IMR-90 (cell line): ENCODE results near the gene TMOD2. TPM values are rescaled to one million over a fixed set of nuclear protein-coding genes. Genes with fewer than 3 reads are reported as not detected.

Source experiments
- ATAC-seq: fragments of 200-7000 bp; cut with Tn5 transposase; 2 replicates; pipeline ENCODE4 v1.9.1; 2020; ENCODE audit warnings: low read depth, mild to moderate bottlenecking, moderate library complexity
- BruUV-seq: library from RNA; stranded (reverse); fragments of 400-500 nt; replicated peaks from 2 replicates; lab custom pipeline; 2021; lab: Mats Ljungman, UMichigan
- CTCF ChIA-PET: fragments of 300-600 bp; formaldehyde crosslinking; extraction: SDS; loops from one replicate; lab custom pipeline; 2021; ENCODE audit warnings: antibody characterized with exemption; lab: Yijun Ruan, JAX
- POLR2A ChIA-PET: fragments of 300-600 bp; sonication (Branson Sonifier 250); formaldehyde crosslinking; loops from one replicate; lab custom pipeline; 2022; ENCODE audit warnings: antibody characterized with exemption; ENCODE audit not compliant: unreplicated experiment; lab: Charles Lee
- DNase-seq: peaks from one replicate; pipeline ENCODE4 v3.0.0; 2013
- H2AFZ ChIP-seq: replicated peaks from 2 replicates; pipeline ENCODE3; 2013; ENCODE audit warnings: low read length, mild to moderate bottlenecking; ENCODE audit not compliant: poor library complexity
- H2AK5ac ChIP-seq: 2 replicates; pipeline ENCODE4 v1.6.1; 2013; ENCODE audit warnings: low read depth, low read length, inconsistent platforms
- H2AK9ac ChIP-seq: replicated peaks from 2 replicates; pipeline ENCODE3; 2013; ENCODE audit warnings: mild to moderate bottlenecking, low read depth, low read length, moderate library complexity; ENCODE audit not compliant: poor library complexity
- H2BK120ac ChIP-seq: 2 replicates; pipeline ENCODE4 v1.6.1; 2013; ENCODE audit warnings: low read depth, low read length, inconsistent platforms
- H2BK15ac ChIP-seq: 3 replicates; pipeline ENCODE4 v1.6.1; 2013; ENCODE audit warnings: low read depth, low read length, inconsistent platforms
- H2BK20ac ChIP-seq: 2 replicates; pipeline ENCODE4 v1.6.1; 2013; ENCODE audit warnings: low read depth, mild to moderate bottlenecking, inconsistent platforms, low read length, moderate library complexity
- H2BK5ac ChIP-seq: 2 replicates; pipeline ENCODE4 v1.6.1; 2013; ENCODE audit warnings: mild to moderate bottlenecking, low read depth, low read length, inconsistent platforms; ENCODE audit not compliant: poor library complexity, severe bottlenecking
- H3K14ac ChIP-seq: replicated peaks from 2 replicates; pipeline ENCODE4 v1.6.1; 2013; ENCODE audit warnings: low read depth, low read length, inconsistent platforms
- H3K18ac ChIP-seq: 2 replicates; pipeline ENCODE4 v1.6.1; 2013; ENCODE audit warnings: low read depth, low read length, control low read depth
- H3K23ac ChIP-seq: 2 replicates; pipeline ENCODE4 v1.6.1; 2013; ENCODE audit warnings: low read depth, low read length, inconsistent platforms
- H3K27ac ChIP-seq: 2 replicates; pipeline ENCODE4 v1.5.1; 2013; ENCODE audit warnings: mild to moderate bottlenecking, control low read depth, low read length; ENCODE audit not compliant: insufficient read depth
- H3K27me3 ChIP-seq: 2 replicates; pipeline ENCODE4 v1.6.1; 2013; ENCODE audit warnings: low read length; ENCODE audit not compliant: control insufficient read depth, insufficient read depth
- H3K36me3 ChIP-seq: 2 replicates; pipeline ENCODE4 v1.6.1; 2013; ENCODE audit warnings: low read length, mixed read lengths; ENCODE audit not compliant: control insufficient read depth, insufficient read depth
- H3K4ac ChIP-seq: 2 replicates; pipeline ENCODE4 v1.6.1; 2013; ENCODE audit warnings: low read depth, low read length, inconsistent platforms
- H3K4me1 ChIP-seq: 2 replicates; pipeline ENCODE4 v1.6.1; 2013; ENCODE audit warnings: low read length, mixed read lengths; ENCODE audit not compliant: control insufficient read depth, insufficient read depth
- H3K4me2 ChIP-seq: 2 replicates; pipeline ENCODE4 v1.6.1; 2013; ENCODE audit warnings: low read depth, mild to moderate bottlenecking, control low read depth, low read length, moderate library complexity
- H3K4me3 ChIP-seq: 2 replicates; pipeline ENCODE4 v1.5.1; 2013; ENCODE audit warnings: low read depth, mild to moderate bottlenecking, control low read depth, low read length, moderate library complexity; ENCODE audit not compliant: insufficient read depth
- H3K56ac ChIP-seq: 2 replicates; pipeline ENCODE4 v1.6.1; 2013; ENCODE audit warnings: low read length, inconsistent platforms; ENCODE audit not compliant: insufficient read depth; ENCODE audit errors: extremely low read depth
- H3K79me1 ChIP-seq, 2 experiments: 2 replicates each; pipeline ENCODE4 v1.6.1; 2013; ENCODE audit warnings: low read length in 2 of 2, inconsistent platforms in 1 of 2, low read depth in 1 of 2
- H3K9ac ChIP-seq: 2 replicates; pipeline ENCODE4 v1.6.1; 2013; ENCODE audit warnings: low read depth, low read length, control low read depth
- H3K9me1 ChIP-seq: 2 replicates; pipeline ENCODE4 v1.6.1; 2013; ENCODE audit warnings: low read length, inconsistent platforms; ENCODE audit not compliant: insufficient read depth
- H3K9me3 ChIP-seq: 2 replicates; pipeline ENCODE4 v1.6.1; 2013; ENCODE audit warnings: low read length; ENCODE audit not compliant: control insufficient read depth, insufficient read depth
- H4K20me1 ChIP-seq: 2 replicates; pipeline ENCODE4 v1.6.1; 2013; ENCODE audit warnings: low read length, inconsistent platforms; ENCODE audit not compliant: insufficient read depth
- H4K5ac ChIP-seq: 2 replicates; pipeline ENCODE4 v1.6.1; 2013; ENCODE audit warnings: mild to moderate bottlenecking, low read depth, low read length, control low read depth
- H4K8ac ChIP-seq, 2 experiments: 2 replicates each; pipeline ENCODE4 v1.6.1; 2013; ENCODE audit warnings: low read depth in 2 of 2, low read length in 2 of 2, control low read depth in 1 of 2, inconsistent platforms in 1 of 2
- H4K91ac ChIP-seq: 2 replicates; pipeline ENCODE4 v1.6.1; 2013; ENCODE audit warnings: low read depth, low read length, inconsistent platforms; ENCODE audit not compliant: insufficient read depth
- MAFK ChIP-seq: IDR thresholded peaks from 2 replicates; pipeline ENCODE4 v1.6.1; 2012; ENCODE audit warnings: low read depth, low read length, improper control_type of control experiment
- MAZ ChIP-seq: IDR thresholded peaks from 2 replicates; pipeline ENCODE4 v1.6.1; 2012; ENCODE audit warnings: low read depth, mild to moderate bottlenecking, low read length, improper control_type of control experiment, moderate library complexity, borderline replicate concordance
- MXI1 ChIP-seq: IDR thresholded peaks from 2 replicates; pipeline ENCODE4 v1.6.1; 2012; ENCODE audit warnings: low read depth, mild to moderate bottlenecking, low read length, moderate library complexity, borderline replicate concordance
- RAD21 ChIP-seq: IDR thresholded peaks from 2 replicates; pipeline ENCODE4 v1.6.1; 2012; ENCODE audit warnings: low read length, improper control_type of control experiment
- SMC3 ChIP-seq: fragments of 150-350 bp; IDR thresholded peaks from 2 replicates; pipeline ENCODE4 v1.6.1; 2016; ENCODE audit warnings: low read depth, mild to moderate bottlenecking, antibody characterized with exemption, low read length, moderate library complexity
- WGBS, 2 experiments: methylation state at CpG; one replicate each; pipeline versions ENCODE4 v1.1.5 to v1.1.7; 2013; ENCODE audit warnings: missing lambda C conversion rate in 2 of 2; ENCODE audit not compliant: insufficient read length in 1 of 2; ENCODE audit errors: extremely low coverage in 2 of 2; 5-methylcytosine and 5-hydroxymethylcytosine counted together
- dilution Hi-C: fragments of 300-500 bp; cut with HindIII; formaldehyde crosslinking; loops from one replicate; pipeline ENCODE4 v1.14.3; 2018; ENCODE audit warnings: low sequenced_read_pairs; ENCODE audit not compliant: unreplicated experiment
- in situ Hi-C: fragments of 300-500 bp; cut with MboI; formaldehyde crosslinking; loops from 3 replicates; pipeline ENCODE4 v1.14.3; 2019; ENCODE audit warnings: low sequenced_read_pairs, inconsistent platforms, mixed read lengths
- intact Hi-C: fragments of 100-400 bp; cut with micrococcal nuclease; formaldehyde crosslinking; loops from 2 replicates; pipeline ENCODE4 v1.10.0; 2022
- polyA plus RNA-seq, 3 experiments: library from polyadenylated mRNA; depleted of rRNA; stranded (reverse); fragments of >200 nt; gene quantifications; 2 replicates each; pipeline ENCODE4 v1.2.3, GENCODE V29; 2012; ENCODE audit warnings: low replicate concordance in 1 of 3
- total RNA-seq: library from RNA; depleted of rRNA; stranded (reverse); fragments of >200 nt; gene quantifications from 2 replicates; pipeline ENCODE4 v1.2.3, GENCODE V29; 2012
- TF ChIP-seq, protein P1 (sequence below): conservative IDR thresholded peaks from 2 replicates; pipeline ENCODE4 v1.5.1; 2012; ENCODE audit warnings: mild to moderate bottlenecking, low read depth, low read length, improper control_type of control experiment

Gene TMOD2
- total and polyA plus RNA-seq, 2 of the 4 experiments (the other 2 are of a cell fraction), result 2.8 to 5.4 TPM

DNA sequence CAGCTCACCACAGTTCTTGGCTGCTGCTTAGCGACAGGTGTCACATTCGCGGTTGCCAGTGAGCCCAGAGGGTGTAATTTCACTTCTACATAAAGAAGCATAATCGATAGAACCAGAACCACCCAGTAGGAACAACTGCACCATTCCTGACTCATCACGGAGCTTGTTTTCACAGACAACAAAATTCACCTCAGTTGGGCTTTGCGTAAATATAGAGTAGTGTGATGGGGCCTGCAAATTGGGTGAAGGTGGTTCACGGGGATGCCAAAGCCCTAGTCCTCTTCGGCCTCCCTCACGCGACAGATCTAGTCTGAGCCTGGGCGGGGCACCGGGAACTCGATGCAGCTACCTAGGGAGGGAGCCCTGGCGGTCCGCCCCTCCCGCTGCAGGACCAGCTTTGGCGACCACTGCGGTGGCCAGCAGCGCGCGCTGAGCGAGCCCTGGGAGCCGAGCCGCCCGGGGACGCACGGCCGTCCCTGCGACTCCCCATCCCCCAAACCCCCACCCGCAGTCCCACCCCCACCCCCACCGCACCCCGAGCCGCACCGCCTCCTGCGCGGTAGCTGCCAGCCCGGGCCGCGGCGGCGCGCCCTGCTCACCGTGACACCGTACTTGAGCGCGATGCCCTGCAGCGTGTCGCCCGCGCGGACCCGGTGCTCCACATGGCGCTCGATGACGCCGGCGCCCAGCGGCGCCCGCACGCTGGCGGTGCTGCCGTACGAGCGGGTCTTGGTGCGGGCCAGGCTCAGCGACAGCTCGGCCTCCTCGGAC, 14.5 kb upstream of the TMOD2 start:
- intact Hi-C loops, result loop anchor here (2.0 kb wide), 1 partner anchor 22 kb away; no protein-coding TSS in a partner anchor
- H3K56ac ChIP-seq, result no peak overlapping the region
- CTCF ChIA-PET, result interaction anchor here (0.7 to 2.2 kb wide), 3 partner anchors 15 to 40 kb away, joined by 3 to 16 read pairs (median 3); no protein-coding TSS in a partner anchor
- H2AK9ac ChIP-seq, result peak overlapping the region; percentile 71
- H2BK5ac ChIP-seq, result peak overlapping the region; percentile 47
- ATAC-seq (peak; percentile 63), DNase-seq (no peak)
- peak overlapping the region; percentile 47 for H3K14ac ChIP-seq
- H2AFZ ChIP-seq, result peak overlapping the region; percentile 98
- no peak overlapping the region; the same call in 1 of the 2 replicates for H3K18ac ChIP-seq
- H3K23ac ChIP-seq, result peak overlapping the region; percentile 79; the same call in 1 of the 2 replicates
- no peaks in the 10 kb centered on the region for H4K20me1 ChIP-seq
- H3K27me3 ChIP-seq, result no peaks in the 10 kb centered on the region
- H3K4ac ChIP-seq, result peak overlapping the region; percentile 60
- peak overlapping the region; percentile 96 for H3K4me2 ChIP-seq
- BruUV-seq, result no TSS peak
- peak overlapping the region; percentile 23; the same call in 1 of the 2 replicates for H4K91ac ChIP-seq
- no peak overlapping the region for H2AK5ac ChIP-seq
- dilution Hi-C loops, result no loop called here
- H3K9me3 ChIP-seq, result no peaks in the 10 kb centered on the region
- H3K4me1 ChIP-seq, result peaks cover 8% of the 10 kb centered on the region
- peaks cover 3% of the 10 kb centered on the region for H3K9me1 ChIP-seq
- peak overlapping the region; percentile 61 for H3K9ac ChIP-seq
- peak overlapping the region; percentile 47 to 48; a peak in 2 of 4 replicates for H4K8ac ChIP-seq
- POLR2A ChIA-PET, result interaction anchor here (1.1 kb wide), 1 partner anchor 19 kb away, joined by 4 read pairs; no protein-coding TSS in a partner anchor
- peak overlapping the region; percentile 22 for H4K5ac ChIP-seq
- H2BK120ac ChIP-seq, result no peak overlapping the region
- TF ChIP-seq MAFK (no peak), MAZ (no peak), RAD21 (no peak), SMC3 (no peak), MXI1 (no peak)
- TF ChIP-seq, protein P1, sequence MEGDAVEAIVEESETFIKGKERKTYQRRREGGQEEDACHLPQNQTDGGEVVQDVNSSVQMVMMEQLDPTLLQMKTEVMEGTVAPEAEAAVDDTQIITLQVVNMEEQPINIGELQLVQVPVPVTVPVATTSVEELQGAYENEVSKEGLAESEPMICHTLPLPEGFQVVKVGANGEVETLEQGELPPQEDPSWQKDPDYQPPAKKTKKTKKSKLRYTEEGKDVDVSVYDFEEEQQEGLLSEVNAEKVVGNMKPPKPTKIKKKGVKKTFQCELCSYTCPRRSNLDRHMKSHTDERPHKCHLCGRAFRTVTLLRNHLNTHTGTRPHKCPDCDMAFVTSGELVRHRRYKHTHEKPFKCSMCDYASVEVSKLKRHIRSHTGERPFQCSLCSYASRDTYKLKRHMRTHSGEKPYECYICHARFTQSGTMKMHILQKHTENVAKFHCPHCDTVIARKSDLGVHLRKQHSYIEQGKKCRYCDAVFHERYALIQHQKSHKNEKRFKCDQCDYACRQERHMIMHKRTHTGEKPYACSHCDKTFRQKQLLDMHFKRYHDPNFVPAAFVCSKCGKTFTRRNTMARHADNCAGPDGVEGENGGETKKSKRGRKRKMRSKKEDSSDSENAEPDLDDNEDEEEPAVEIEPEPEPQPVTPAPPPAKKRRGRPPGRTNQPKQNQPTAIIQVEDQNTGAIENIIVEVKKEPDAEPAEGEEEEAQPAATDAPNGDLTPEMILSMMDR, result no peak
- peak overlapping the region; percentile 6; the same call in 1 of the 2 replicates for H3K27ac ChIP-seq
- H2BK20ac ChIP-seq, result no peak overlapping the region
- no peak overlapping the region for H2BK15ac ChIP-seq
- 15% methylated on average over 4 of the region's 69 CpGs; no CpG with 5 or more reads in 1 of the 2 experiments for WGBS, 2 experiments
- in situ Hi-C loops, result no loop called here
- H3K36me3 ChIP-seq, result no peaks in the 10 kb centered on the region
- peaks cover 10 to 38% of the 10 kb centered on the region in 2 experiments for H3K79me1 ChIP-seq
- H3K4me3 ChIP-seq, result peak overlapping the region; percentile 98
